Progenitor cell of endocrine pancreas (in vitro differentiated cells): ENCODE measurements around the gene ZNF644. TPM values are rescaled to one million over a fixed set of nuclear protein-coding genes. Genes with fewer than 3 reads are reported as not detected.
"Not testable (repeated sequence)": the region's sequence is repeated elsewhere in the genome, so short reads cannot be mapped to it uniquely, and the experiment has no call there.

Experiments used
- DNase-seq: peaks from one replicate; pipeline ENCODE4 v3.0.0; 2021; ENCODE audit warnings: low spot score; ENCODE audit not compliant: unreplicated experiment
- H3K27ac Mint-ChIP-seq: 2 replicates; pipeline ENCODE4 v1.8.0; 2021; ENCODE audit warnings: mild to moderate bottlenecking, moderate library complexity, mixed read lengths
- H3K27me3 Mint-ChIP-seq: 2 replicates; pipeline ENCODE4 v1.8.0; 2021; ENCODE audit warnings: mixed read lengths
- H3K36me3 Mint-ChIP-seq: 2 replicates; pipeline ENCODE4 v1.8.0; 2022; ENCODE audit warnings: mixed read lengths; ENCODE audit not compliant: insufficient read depth
- H3K4me1 Mint-ChIP-seq: 2 replicates; pipeline ENCODE4 v1.8.0; 2021; ENCODE audit warnings: low read depth, mixed read lengths
- H3K4me3 Mint-ChIP-seq: 2 replicates; pipeline ENCODE4 v1.8.0; 2021; ENCODE audit warnings: low read depth, mild to moderate bottlenecking, moderate library complexity, mixed read lengths
- H3K9me3 Mint-ChIP-seq: 2 replicates; pipeline ENCODE4 v1.8.0; 2021; ENCODE audit warnings: low read depth, mixed read lengths
- total RNA-seq: library from RNA; stranded (reverse); gene quantifications from 2 replicates; pipeline ENCODE4 v1.2.1, GENCODE V29; 2021
- TF ChIP-seq, protein P1 (sequence below): fragments of 200-600 bp; sonication (generic); IDR thresholded peaks from one replicate; pipeline ENCODE4 v1.5.0; 2021; ENCODE audit warnings: antibody characterized with exemption, mild to moderate bottlenecking; ENCODE audit not compliant: unreplicated experiment

Gene ZNF644
- total RNA-seq, 1 donor from 2014 or later: 101 TPM

DNA sequence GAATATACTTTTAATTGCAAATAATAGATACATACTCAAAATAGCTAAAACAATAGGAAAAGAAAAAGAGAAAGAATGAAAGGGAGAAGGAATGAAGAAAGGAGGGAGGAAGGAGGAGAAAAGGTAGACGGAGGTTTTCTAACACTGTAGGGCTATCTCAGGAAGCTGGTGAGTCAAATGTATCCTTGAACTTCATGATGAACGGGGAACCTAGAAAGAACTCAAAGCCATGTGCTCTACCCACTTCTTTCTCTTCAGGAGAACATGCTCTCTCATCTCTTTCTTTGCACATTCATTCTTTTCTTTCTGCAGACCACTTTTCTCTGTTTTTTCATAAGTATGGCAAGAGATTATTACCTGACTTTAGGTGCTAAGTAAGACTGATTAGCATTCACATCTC is 37.3 kb upstream of the ZNF644 start:
- H3K27ac Mint-ChIP-seq: no peak overlapping the region
- H3K27me3 Mint-ChIP-seq: no peaks in the 10 kb centered on the region
- H3K4me3 Mint-ChIP-seq: no peak overlapping the region
- TF ChIP-seq, protein P1, sequence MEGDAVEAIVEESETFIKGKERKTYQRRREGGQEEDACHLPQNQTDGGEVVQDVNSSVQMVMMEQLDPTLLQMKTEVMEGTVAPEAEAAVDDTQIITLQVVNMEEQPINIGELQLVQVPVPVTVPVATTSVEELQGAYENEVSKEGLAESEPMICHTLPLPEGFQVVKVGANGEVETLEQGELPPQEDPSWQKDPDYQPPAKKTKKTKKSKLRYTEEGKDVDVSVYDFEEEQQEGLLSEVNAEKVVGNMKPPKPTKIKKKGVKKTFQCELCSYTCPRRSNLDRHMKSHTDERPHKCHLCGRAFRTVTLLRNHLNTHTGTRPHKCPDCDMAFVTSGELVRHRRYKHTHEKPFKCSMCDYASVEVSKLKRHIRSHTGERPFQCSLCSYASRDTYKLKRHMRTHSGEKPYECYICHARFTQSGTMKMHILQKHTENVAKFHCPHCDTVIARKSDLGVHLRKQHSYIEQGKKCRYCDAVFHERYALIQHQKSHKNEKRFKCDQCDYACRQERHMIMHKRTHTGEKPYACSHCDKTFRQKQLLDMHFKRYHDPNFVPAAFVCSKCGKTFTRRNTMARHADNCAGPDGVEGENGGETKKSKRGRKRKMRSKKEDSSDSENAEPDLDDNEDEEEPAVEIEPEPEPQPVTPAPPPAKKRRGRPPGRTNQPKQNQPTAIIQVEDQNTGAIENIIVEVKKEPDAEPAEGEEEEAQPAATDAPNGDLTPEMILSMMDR: no peak
- H3K4me1 Mint-ChIP-seq: no peaks in the 10 kb centered on the region
- DNase-seq: no peak
- no peaks in the 10 kb centered on the region for H3K9me3 Mint-ChIP-seq
- no peaks in the 10 kb centered on the region for H3K36me3 Mint-ChIP-seq

GRCh38 chr1:91057784-91058183 is 35.9 kb upstream of the ZNF644 start:
- H3K9me3 Mint-ChIP-seq: no peaks in the 10 kb centered on the region
- TF ChIP-seq, protein P1: no peak
- H3K27me3 Mint-ChIP-seq: no peaks in the 10 kb centered on the region
- H3K36me3 Mint-ChIP-seq: no peaks in the 10 kb centered on the region
- no peaks in the 10 kb centered on the region for H3K4me1 Mint-ChIP-seq
- DNase-seq: no peak
- H3K4me3 Mint-ChIP-seq: no peak overlapping the region
- no peak overlapping the region for H3K27ac Mint-ChIP-seq

DNA sequence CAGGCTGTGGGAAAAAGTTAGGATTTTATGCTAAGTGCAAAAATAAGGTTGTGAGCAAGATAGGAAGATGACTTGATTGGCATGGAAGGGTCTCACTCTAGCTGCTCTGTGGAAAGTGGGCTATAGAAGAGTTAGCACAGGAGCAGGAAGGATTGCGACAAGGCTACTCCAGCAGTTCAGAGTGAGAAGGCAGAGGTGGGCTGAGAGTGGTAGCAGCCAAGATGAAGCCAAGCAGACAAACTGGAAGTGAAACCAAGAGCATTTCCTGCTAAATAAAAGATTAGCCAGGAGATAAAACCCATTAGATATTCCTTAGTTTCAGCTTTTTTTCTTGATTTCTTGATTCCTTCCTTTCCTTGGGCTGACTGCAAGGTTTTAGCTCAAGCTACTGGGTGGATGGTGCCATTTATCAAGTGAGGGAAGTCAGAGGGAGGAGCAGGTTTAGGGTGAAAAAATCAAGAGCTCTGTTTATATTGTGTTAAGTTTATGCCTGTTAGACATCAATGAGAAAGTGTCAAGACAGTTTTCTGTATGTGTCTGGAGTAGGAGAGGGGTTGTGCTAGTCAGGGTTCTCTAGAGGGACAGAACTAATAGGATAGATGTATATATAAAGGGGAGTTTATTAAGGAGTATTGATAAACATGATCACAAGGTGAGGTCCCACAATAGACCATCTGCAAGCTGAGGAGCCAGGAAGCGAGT is 33.1 kb upstream of the ZNF644 start:
- Mint-ChIP-seq H3K27ac (no peak overlapping the region), H3K27me3 (no peaks in the 10 kb centered on the region), H3K36me3 (no peaks in the 10 kb centered on the region), H3K9me3 (no peaks in the 10 kb centered on the region), H3K4me3 (no peak overlapping the region), H3K4me1 (no peaks in the 10 kb centered on the region)
- DNase-seq: no peak
- TF ChIP-seq, protein P1: no peak

DNA sequence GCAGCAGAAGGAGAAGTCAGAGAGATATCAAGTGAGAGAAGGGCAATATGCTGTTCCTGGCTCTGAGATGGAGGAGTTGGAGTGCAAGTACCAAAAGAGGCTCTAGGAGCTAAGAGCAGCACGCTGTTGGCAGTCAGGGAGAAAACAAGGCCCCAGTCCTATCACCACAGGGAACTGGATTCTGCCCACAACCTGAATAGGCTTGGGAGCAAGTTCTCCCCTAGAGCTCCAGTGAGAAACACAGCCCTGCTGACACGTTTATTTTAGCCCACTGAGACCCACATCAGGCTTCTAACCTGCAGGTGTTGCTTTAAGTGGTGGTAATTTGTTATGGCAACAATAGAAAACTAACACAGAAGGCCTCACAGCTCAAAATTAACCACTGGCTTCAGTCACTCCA is 31.8 kb upstream of the ZNF644 start:
- Mint-ChIP-seq H3K27ac (no peak overlapping the region), H3K9me3 (no peaks in the 10 kb centered on the region), H3K4me3 (no peak overlapping the region), H3K36me3 (no peaks in the 10 kb centered on the region), H3K27me3 (no peaks in the 10 kb centered on the region), H3K4me1 (no peaks in the 10 kb centered on the region)
- TF ChIP-seq, protein P1: no peak
- no peak for DNase-seq

DNA sequence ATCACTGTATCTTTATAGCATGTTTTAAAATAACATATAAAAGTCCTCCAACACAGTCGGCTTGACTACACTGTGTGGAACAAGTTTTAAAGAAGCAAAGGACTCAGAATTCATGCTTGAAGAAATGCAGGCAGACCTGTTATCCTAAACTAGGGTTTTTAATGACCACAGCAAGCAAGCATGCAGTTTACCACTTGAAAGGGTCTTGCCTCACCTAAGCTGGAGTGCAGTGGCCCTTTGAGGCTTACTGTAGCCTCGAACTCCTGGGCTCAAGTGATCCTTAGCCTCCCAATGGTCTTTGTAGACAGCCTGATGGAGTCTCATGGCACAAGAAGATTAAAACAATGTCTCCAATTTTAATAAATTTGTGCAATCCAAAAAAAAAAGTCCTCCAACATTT is 27.7 kb upstream of the ZNF644 start:
- not testable (repeated sequence) for H3K27ac Mint-ChIP-seq, H3K9me3 Mint-ChIP-seq, H3K4me1 Mint-ChIP-seq, H3K4me3 Mint-ChIP-seq, H3K27me3 Mint-ChIP-seq, H3K36me3 Mint-ChIP-seq, DNase-seq

GRCh38 chr1:91046766-91047165 is 24.9 kb upstream of the ZNF644 start:
- Mint-ChIP-seq H3K9me3 (peaks cover 6% of the 10 kb centered on the region), H3K27me3 (no peaks in the 10 kb centered on the region), H3K4me3 (no peak overlapping the region), H3K27ac (no peak overlapping the region), H3K36me3 (no peaks in the 10 kb centered on the region), H3K4me1 (no peaks in the 10 kb centered on the region)
- no peak for DNase-seq
- TF ChIP-seq, protein P1: no peak
